Lower lobe of right lung (tissue), 2 donors: ENCODE measurements around the gene ATP6V1E1. TPM values are rescaled to one million over a fixed set of nuclear protein-coding genes. Genes with fewer than 3 reads are reported as not detected.

ENCODE experiments used
- ATAC-seq, 2 donors: fragments of 200-7000 bp; cut with Tn5 transposase; one replicate each; pipeline ENCODE4 v1.9.1; 2020 to 2022; ENCODE audit warnings: mild to moderate bottlenecking in 2 of 2, moderate library complexity in 2 of 2
- DNase-seq: peaks from one replicate; pipeline ENCODE4 v3.0.0-alpha.2; 2020
- H3K27ac ChIP-seq: fragments of 200-600 bp; one replicate; pipeline ENCODE4 v1.8.0; 2022
- H3K27me3 ChIP-seq: fragments of 200-600 bp; one replicate; pipeline ENCODE4 v1.8.0; 2022; ENCODE audit warnings: low read depth
- H3K36me3 ChIP-seq: fragments of 200-600 bp; one replicate; pipeline ENCODE4 v1.8.0; 2022; ENCODE audit warnings: mild to moderate bottlenecking
- H3K4me1 ChIP-seq: fragments of 200-600 bp; one replicate; pipeline ENCODE4 v1.8.0; 2022
- H3K4me3 ChIP-seq: fragments of 200-600 bp; one replicate; pipeline ENCODE4 v1.8.0; 2022; ENCODE audit warnings: mild to moderate bottlenecking
- H3K9me3 ChIP-seq: fragments of 200-600 bp; one replicate; pipeline ENCODE4 v1.8.0; 2022
- CTCF ChIP-seq: fragments of 200-600 bp; IDR thresholded peaks from one replicate; pipeline ENCODE4 v1.8.0; 2022; ENCODE audit warnings: antibody characterized with exemption, mild to moderate bottlenecking
- intact Hi-C: fragments of 100-400 bp; cut with DNase I; formaldehyde crosslinking; loops from one replicate; pipeline ENCODE4 v1.11.0; 2022
- total RNA-seq: library from RNA; stranded (reverse); fragmentation: NEBNext Ultra II Directional; extraction: Animal tissue kit (Norgen Biotek cat#: 25700); gene quantifications from one replicate; pipeline ENCODE4 v1.2.1, GENCODE V29; 2021
- donor health status: DM: no; HTN: yes; CAD: no; lungs with severe emphysema.

The ATP6V1E1 gene
- total RNA-seq, 1 donor from 2014 or later = 133 TPM

GRCh38 chr22:17665248-17665647, 36.7 kb upstream of the ATP6V1E1 start:
- Histone ChIP-seq H3K27ac (no peak overlapping the region), H3K4me3 (no peak overlapping the region), H3K4me1 (no peaks in the 10 kb centered on the region), H3K9me3 (no peaks in the 10 kb centered on the region), H3K27me3 (no peaks in the 10 kb centered on the region), H3K36me3 (peaks cover 42% of the 10 kb centered on the region)
- TF ChIP-seq CTCF = no peak
- no peak for DNase-seq
- ATAC-seq = no peak
- intact Hi-C loops = no loop called here

GRCh38 chr22:17664414-17665055, 36.0 kb upstream of the ATP6V1E1 start:
- H3K4me1 ChIP-seq = no peaks in the 10 kb centered on the region
- H3K27ac ChIP-seq = no peak overlapping the region
- intact Hi-C loops = no loop called here
- DNase-seq = no peak
- TF ChIP-seq CTCF = no peak
- no peaks in the 10 kb centered on the region for H3K27me3 ChIP-seq
- no peak for ATAC-seq
- H3K4me3 ChIP-seq = no peak overlapping the region
- no peaks in the 10 kb centered on the region for H3K9me3 ChIP-seq
- H3K36me3 ChIP-seq = peaks cover 41% of the 10 kb centered on the region

GRCh38 chr22:17656870-17657395, 28.4 kb upstream of the ATP6V1E1 start:
- DNase-seq (no peak), ATAC-seq (no peak)
- H3K27ac ChIP-seq = no peak overlapping the region
- no peak overlapping the region for H3K4me3 ChIP-seq
- H3K9me3 ChIP-seq = no peaks in the 10 kb centered on the region
- intact Hi-C loops = no loop called here
- peaks cover 29% of the 10 kb centered on the region for H3K36me3 ChIP-seq
- no peaks in the 10 kb centered on the region for H3K27me3 ChIP-seq
- peaks cover 7% of the 10 kb centered on the region for H3K4me1 ChIP-seq
- TF ChIP-seq CTCF = no peak

GRCh38 chr22:17655289-17655688, 26.7 kb upstream of the ATP6V1E1 start:
- Histone ChIP-seq H3K4me3 (no peak overlapping the region), H3K27me3 (no peaks in the 10 kb centered on the region), H3K27ac (no peak overlapping the region), H3K36me3 (peaks cover 26% of the 10 kb centered on the region), H3K9me3 (no peaks in the 10 kb centered on the region), H3K4me1 (peaks cover 7% of the 10 kb centered on the region)
- TF ChIP-seq CTCF = no peak
- intact Hi-C loops = no loop called here
- DNase-seq (peak; percentile 79), ATAC-seq (peak; percentile 37 to 70)

GRCh38 chr22:17648569-17648968, 20.0 kb upstream of the ATP6V1E1 start:
- no peak for ATAC-seq
- Histone ChIP-seq H3K27ac (no peak overlapping the region), H3K36me3 (peaks cover 12% of the 10 kb centered on the region), H3K9me3 (no peaks in the 10 kb centered on the region), H3K4me1 (no peaks in the 10 kb centered on the region), H3K4me3 (no peak overlapping the region), H3K27me3 (no peaks in the 10 kb centered on the region)
- intact Hi-C loops = no loop called here
- TF ChIP-seq CTCF = no peak
- DNase-seq = no peak
